Prostate gland (tissue), 2 donors: Measurements from ENCODE around the gene CRYZL1.

Experiments
- POLR2A ChIP-seq: fragments of 450-650 bp; IDR thresholded peaks from one replicate; pipeline ENCODE4 v1.6.1; 2016; ENCODE audit warnings: antibody characterized with exemption, mild to moderate bottlenecking
- TF ChIP-seq, protein P1 (sequence below), 4 experiments: fragments of 200-600 bp in 2 of 4; fragments of 450-650 bp in 2 of 4; sonication (generic) in 2 of 4; IDR thresholded peaks; 1 replicate in 3 of 4; 2 replicates in 1 of 4; pipeline ENCODE4 v1.5.1; 2016 to 2019; ENCODE audit warnings: antibody characterized with exemption in 4 of 4, mild to moderate bottlenecking in 2 of 4, moderate library complexity in 2 of 4

DNA sequence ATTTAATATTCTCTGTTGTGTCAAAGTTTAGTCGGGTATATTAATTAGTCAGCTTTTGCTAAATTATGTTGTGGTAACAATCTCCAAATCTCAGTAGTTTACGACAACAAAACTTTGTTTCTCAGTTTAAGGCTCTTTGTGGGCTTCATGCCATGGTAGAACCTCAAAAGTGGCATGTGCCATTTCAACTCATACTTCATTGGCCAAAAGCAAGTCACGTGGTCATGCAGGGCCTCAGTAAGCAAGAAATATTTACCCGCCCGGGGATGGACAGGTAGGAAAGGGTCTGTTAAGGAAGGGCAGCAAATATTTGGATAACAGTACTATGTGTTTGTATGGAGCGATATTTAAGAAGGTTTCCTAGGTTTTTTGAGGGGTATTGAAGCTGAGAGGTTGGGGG is 39.3 kb upstream of the CRYZL1 start:
- TF ChIP-seq, protein P1, sequence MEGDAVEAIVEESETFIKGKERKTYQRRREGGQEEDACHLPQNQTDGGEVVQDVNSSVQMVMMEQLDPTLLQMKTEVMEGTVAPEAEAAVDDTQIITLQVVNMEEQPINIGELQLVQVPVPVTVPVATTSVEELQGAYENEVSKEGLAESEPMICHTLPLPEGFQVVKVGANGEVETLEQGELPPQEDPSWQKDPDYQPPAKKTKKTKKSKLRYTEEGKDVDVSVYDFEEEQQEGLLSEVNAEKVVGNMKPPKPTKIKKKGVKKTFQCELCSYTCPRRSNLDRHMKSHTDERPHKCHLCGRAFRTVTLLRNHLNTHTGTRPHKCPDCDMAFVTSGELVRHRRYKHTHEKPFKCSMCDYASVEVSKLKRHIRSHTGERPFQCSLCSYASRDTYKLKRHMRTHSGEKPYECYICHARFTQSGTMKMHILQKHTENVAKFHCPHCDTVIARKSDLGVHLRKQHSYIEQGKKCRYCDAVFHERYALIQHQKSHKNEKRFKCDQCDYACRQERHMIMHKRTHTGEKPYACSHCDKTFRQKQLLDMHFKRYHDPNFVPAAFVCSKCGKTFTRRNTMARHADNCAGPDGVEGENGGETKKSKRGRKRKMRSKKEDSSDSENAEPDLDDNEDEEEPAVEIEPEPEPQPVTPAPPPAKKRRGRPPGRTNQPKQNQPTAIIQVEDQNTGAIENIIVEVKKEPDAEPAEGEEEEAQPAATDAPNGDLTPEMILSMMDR (IDR thresholded peaks at IDR 0.05): no peak
- no peak for TF ChIP-seq POLR2A
